HG02763 (cell line): Measurements from ENCODE around the gene PI4KA.
"Not testable (repeated sequence)": the region's sequence is repeated elsewhere in the genome, so short reads cannot be mapped to it uniquely, and the experiment has no call there.

Experiments used
- ATAC-seq: cut with Tn5 transposase; IDR thresholded peaks from one replicate; pipeline ENCODE4 v1.9.1; 2021; ENCODE audit warnings: mild to moderate bottlenecking, moderate library complexity; ENCODE audit not compliant: unreplicated experiment

The PI4KA gene

GRCh38 chr22:20671409-20672081 is 187.1 kb downstream of the PI4KA start:
- no peak for ATAC-seq

GRCh38 chr22:20670457-20671261 is 188.0 kb downstream of the PI4KA start:
- ATAC-seq: not testable (repeated sequence)

- ATAC-seq: not testable (repeated sequence)
Measured at GRCh38 chr22:20669884-20670283, 188.7 kb downstream of the PI4KA start.

GRCh38 chr22:20669471-20669870 is 189.1 kb downstream of the PI4KA start:
- ATAC-seq: not testable (repeated sequence)

- ATAC-seq: not testable (repeated sequence)
Measured at GRCh38 chr22:20668769-20669168, 189.8 kb downstream of the PI4KA start.

- ATAC-seq: not testable (repeated sequence)
Measured at GRCh38 chr22:20668226-20668625, 190.4 kb downstream of the PI4KA start.

- ATAC-seq: not testable (repeated sequence)
Measured at GRCh38 chr22:20667548-20667947, 191.1 kb downstream of the PI4KA start.

- no peak for ATAC-seq
Measured at GRCh38 chr22:20666560-20666959, 192.1 kb downstream of the PI4KA start.

- no peak for ATAC-seq
Measured at GRCh38 chr22:20664594-20664959, 194.0 kb downstream of the PI4KA start.

GRCh38 chr22:20663941-20664593 is 194.5 kb downstream of the PI4KA start:
- no peak for ATAC-seq

- no peak for ATAC-seq
Measured at GRCh38 chr22:20663137-20663828, 195.3 kb downstream of the PI4KA start.

GRCh38 chr22:20662524-20663036 is 196.0 kb downstream of the PI4KA start:
- not testable (repeated sequence) for ATAC-seq

- no peak for ATAC-seq
Measured at GRCh38 chr22:20661473-20661872, 197.1 kb downstream of the PI4KA start.

- ATAC-seq: no peak
Measured at GRCh38 chr22:20660441-20661054, 198.1 kb downstream of the PI4KA start.

GRCh38 chr22:20659920-20660319 is 198.7 kb downstream of the PI4KA start:
- ATAC-seq: no peak

GRCh38 chr22:20659258-20659657 is 199.4 kb downstream of the PI4KA start:
- ATAC-seq: no peak

- ATAC-seq: no peak
Measured at GRCh38 chr22:20658433-20659222, 200.0 kb downstream of the PI4KA start.

GRCh38 chr22:20657963-20658362 is 200.6 kb downstream of the PI4KA start:
- no peak for ATAC-seq
